ENCODE results near the gene COA7. TPM values are rescaled to one million over a fixed set of nuclear protein-coding genes. Genes with fewer than 3 reads are reported as not detected.

The COA7 gene
- total and polyA plus RNA-seq, 2 of the 4 experiments (the other 2 are of a cell fraction) = 9.3 to 20.3 TPM

Small RNA genes lying within 50 kb of the gene (microRNA-seq; reads per million reads assigned to microRNA genes)
- not detected for gene RN7SL62P (ENCODE audit: insufficient read depth, insufficient read length)

Small RNA genes lying within 50 kb of the gene (small RNA-seq; reads per million reads assigned to genes)
- gene RN7SL62P = 0 reads per million in 5 experiments

Other genes starting within 250 kb of the COA7 start
- 10.9 and 28.6 TPM in 2 replicates for gene TUT4, start 145.3 kb downstream of the COA7 start, total RNA-seq (2012; rRNA removed)
- 40.0 and 42.7 TPM in 2 replicates for gene TUT4, start 145.3 kb downstream of the COA7 start, polyA plus RNA-seq (2012; rRNA removed)
- gene GPX7, start 96.0 kb downstream of the COA7 start, total RNA-seq (2012; rRNA removed) = 3.1 and 3.4 TPM in 2 replicates
- gene GPX7, start 96.0 kb downstream of the COA7 start, polyA plus RNA-seq (2012; rRNA removed) = 3.2 and 3.8 TPM in 2 replicates
- gene SHISAL2A, start 65.2 kb downstream of the COA7 start, total RNA-seq (2012; rRNA removed) = not detected in 2 replicates
- not detected in 2 replicates for gene SHISAL2A, start 65.2 kb downstream of the COA7 start, polyA plus RNA-seq (2012; rRNA removed)
- gene ZYG11B, start 28.1 kb upstream of the COA7 start, total RNA-seq (2012; rRNA removed) = 46.1 and 55.2 TPM in 2 replicates
- gene ZYG11B, start 28.1 kb upstream of the COA7 start, polyA plus RNA-seq (2012; rRNA removed) = 6.5 and 8.1 TPM in 2 replicates
- 1.9 and 2.0 TPM in 2 replicates for gene ZYG11A, start 144.4 kb upstream of the COA7 start, total RNA-seq (2012; rRNA removed)
- 0.49 and 0.63 TPM in 2 replicates for gene ZYG11A, start 144.4 kb upstream of the COA7 start, polyA plus RNA-seq (2012; rRNA removed)
- 5.8 and 6.3 TPM in 2 replicates for gene ECHDC2, start 223.4 kb upstream of the COA7 start, total RNA-seq (2012; rRNA removed)
- gene ECHDC2, start 223.4 kb upstream of the COA7 start, polyA plus RNA-seq (2012; rRNA removed) = 24.6 and 29.4 TPM in 2 replicates
- 70.4 and 140 TPM in 2 replicates for gene SCP2, start 228.9 kb upstream of the COA7 start, total RNA-seq (2012; rRNA removed)
- gene SCP2, start 228.9 kb upstream of the COA7 start, polyA plus RNA-seq (2012; rRNA removed) = 66.1 and 83.1 TPM in 2 replicates